H9 (cell line): Measurements from ENCODE around the gene PROC. TPM values are rescaled to one million over a fixed set of nuclear protein-coding genes. Genes with fewer than 3 reads are reported as not detected.

Source experiments
- DNase-seq: peaks from one replicate; pipeline ENCODE4 v3.0.0-alpha.2; 2017
- H2AFZ ChIP-seq: one replicate; pipeline ENCODE4 v1.6.1; 2013; ENCODE audit warnings: mild to moderate bottlenecking, low read length, control low read depth, moderate library complexity
- H2AK5ac ChIP-seq: 2 replicates; pipeline ENCODE4 v1.6.1; 2013; ENCODE audit warnings: low read length, control low read depth, mixed read lengths; ENCODE audit not compliant: insufficient read length
- H2BK120ac ChIP-seq: one replicate; pipeline ENCODE4 v1.6.1; 2013; ENCODE audit warnings: low read depth, mild to moderate bottlenecking, low read length, control low read depth, inconsistent platforms; ENCODE audit not compliant: poor library complexity, severe bottlenecking
- H2BK12ac ChIP-seq: 2 replicates; pipeline ENCODE4 v1.6.1; 2013; ENCODE audit warnings: low read length, control low read depth, mixed read lengths, low read depth; ENCODE audit not compliant: insufficient read length
- H2BK15ac ChIP-seq: 2 replicates; pipeline ENCODE4 v1.6.1; 2013; ENCODE audit warnings: low read depth, low read length, control low read depth
- H2BK20ac ChIP-seq: one replicate; pipeline ENCODE4 v1.6.1; 2013; ENCODE audit warnings: low read depth, mild to moderate bottlenecking, low read length, control low read depth, inconsistent platforms; ENCODE audit not compliant: poor library complexity, severe bottlenecking
- H2BK5ac ChIP-seq: 2 replicates; pipeline ENCODE4 v1.6.1; 2013; ENCODE audit warnings: low read length, control low read depth, mixed read lengths; ENCODE audit not compliant: insufficient read length
- H3K14ac ChIP-seq: 2 replicates; pipeline ENCODE4 v1.6.1; 2013; ENCODE audit warnings: low read length, control low read depth; ENCODE audit not compliant: insufficient read depth
- H3K18ac ChIP-seq: 2 replicates; pipeline ENCODE4 v1.6.1; 2013; ENCODE audit warnings: low read depth, mild to moderate bottlenecking, mixed read lengths, low read length, control low read depth; ENCODE audit not compliant: insufficient read length
- H3K23ac ChIP-seq: 2 replicates; pipeline ENCODE4 v1.6.1; 2013; ENCODE audit warnings: low read length, control low read depth, mixed read lengths, low read depth; ENCODE audit not compliant: insufficient read length
- H3K23me2 ChIP-seq: 2 replicates; pipeline ENCODE4 v1.6.1; 2013; ENCODE audit warnings: low read depth, mild to moderate bottlenecking, mixed read lengths, low read length, control low read depth; ENCODE audit not compliant: insufficient read length, poor library complexity, severe bottlenecking
- H3K27ac ChIP-seq: 2 replicates; pipeline ENCODE4 v1.5.1; 2013; ENCODE audit warnings: low read length, control low read depth, mixed read lengths, low read depth; ENCODE audit not compliant: insufficient read length
- H3K27me3 ChIP-seq: 2 replicates; pipeline ENCODE4 v1.6.1; 2013; ENCODE audit warnings: low read length, control low read depth, inconsistent platforms; ENCODE audit not compliant: insufficient read depth
- H3K4ac ChIP-seq: 2 replicates; pipeline ENCODE4 v1.6.1; 2013; ENCODE audit warnings: low read depth, mild to moderate bottlenecking, control low read depth, inconsistent platforms, low read length, moderate library complexity
- H3K4me1 ChIP-seq: 2 replicates; pipeline ENCODE4 v1.6.1; 2013; ENCODE audit warnings: low read length, control low read depth, inconsistent platforms; ENCODE audit not compliant: insufficient read depth
- H3K4me2 ChIP-seq: 2 replicates; pipeline ENCODE4 v1.6.1; 2013; ENCODE audit warnings: low read length, control low read depth, mixed read lengths; ENCODE audit not compliant: insufficient read length, insufficient read depth
- H3K56ac ChIP-seq: 2 replicates; pipeline ENCODE4 v1.6.1; 2013; ENCODE audit warnings: low read depth, mild to moderate bottlenecking, mixed read lengths, low read length, control low read depth; ENCODE audit not compliant: insufficient read length
- H3K79me1 ChIP-seq: 2 replicates; pipeline ENCODE4 v1.6.1; 2013; ENCODE audit warnings: low read depth, mild to moderate bottlenecking, moderate library complexity, low read length, control low read depth, inconsistent platforms; ENCODE audit not compliant: insufficient read depth, poor library complexity, severe bottlenecking
- H3K79me2 ChIP-seq: 2 replicates; pipeline ENCODE4 v1.6.1; 2013; ENCODE audit warnings: low read length, control low read depth, inconsistent platforms; ENCODE audit not compliant: insufficient read depth
- H3K9ac ChIP-seq: 2 replicates; pipeline ENCODE4 v1.6.1; 2013; ENCODE audit warnings: low read length, control low read depth, mixed read lengths; ENCODE audit not compliant: insufficient read length; ENCODE audit errors: extremely low read depth
- H3K9me3 ChIP-seq: one replicate; pipeline ENCODE4 v1.6.1; 2013; ENCODE audit warnings: low read depth, low read length, inconsistent platforms; ENCODE audit not compliant: control insufficient read depth
- H3T11ph ChIP-seq: one replicate; pipeline ENCODE4 v1.6.1; 2013; ENCODE audit warnings: mild to moderate bottlenecking, low read length, control low read depth, inconsistent platforms
- H4K20me1 ChIP-seq: one replicate; pipeline ENCODE4 v1.6.1; 2013; ENCODE audit not compliant: control insufficient read depth, insufficient read length, insufficient read depth
- H4K5ac ChIP-seq: 2 replicates; pipeline ENCODE4 v1.6.1; 2013; ENCODE audit warnings: low read depth, mild to moderate bottlenecking, mixed read lengths, low read length, control low read depth; ENCODE audit not compliant: insufficient read length
- H4K8ac ChIP-seq: replicated peaks from 2 replicates; pipeline ENCODE4 v1.6.1; 2013; ENCODE audit warnings: low read length, control low read depth, mixed read lengths, low read depth; ENCODE audit not compliant: insufficient read length
- H4K91ac ChIP-seq: 2 replicates; pipeline ENCODE4 v1.6.1; 2013; ENCODE audit warnings: low read depth, mild to moderate bottlenecking, moderate library complexity, mixed read lengths, low read length, control low read depth; ENCODE audit not compliant: insufficient read length
- H3K27ac Mint-ChIP-seq, 3 experiments: 2 replicates in 2 of 3; 3 replicates in 1 of 3; pipeline ENCODE4 v1.8.0; 2020 to 2021; ENCODE audit warnings: mixed read lengths in 3 of 3, mild to moderate bottlenecking in 1 of 3, moderate library complexity in 1 of 3
- H3K27me3 Mint-ChIP-seq: 2 replicates; pipeline ENCODE4 v1.8.0; 2021; ENCODE audit warnings: low read depth, mild to moderate bottlenecking, moderate library complexity, mixed read lengths
- H3K36me3 Mint-ChIP-seq, 3 experiments: 2 replicates in 2 of 3; 3 replicates in 1 of 3; pipeline ENCODE4 v1.8.0; 2020 to 2021; ENCODE audit warnings: low read depth in 3 of 3, mixed read lengths in 3 of 3; ENCODE audit not compliant: insufficient read depth in 1 of 3
- H3K4me1 Mint-ChIP-seq, 2 experiments: 2 replicates each; pipeline ENCODE4 v1.8.0; 2020; ENCODE audit warnings: mixed read lengths in 2 of 2
- H3K4me3 Mint-ChIP-seq, 2 experiments: 2 replicates in 1 of 2; 3 replicates in 1 of 2; pipeline ENCODE4 v1.8.0; 2020 to 2021; ENCODE audit warnings: mild to moderate bottlenecking in 2 of 2, mixed read lengths in 2 of 2, moderate library complexity in 1 of 2
- H3K9me3 Mint-ChIP-seq, 2 experiments: 2 replicates in 1 of 2; 3 replicates in 1 of 2; pipeline ENCODE4 v1.8.0; 2020; ENCODE audit warnings: mild to moderate bottlenecking in 2 of 2, mixed read lengths in 2 of 2, moderate library complexity in 1 of 2
- CTCF ChIP-seq: fragments of 200-600 bp; sonication (generic); conservative IDR thresholded peaks from 3 replicates; pipeline ENCODE4 v1.8.0; 2021; ENCODE audit warnings: antibody characterized with exemption, mild to moderate bottlenecking
- WGBS: extraction: QIAGEN DNeasy Blood & Tissue Kit; methylation state at CpG from one replicate; pipeline ENCODE4 v1.1.7; 2013; ENCODE audit warnings: missing lambda C conversion rate, low lambda C conversion rate, mixed read lengths; ENCODE audit not compliant: insufficient read length; ENCODE audit errors: extremely low coverage; 5-methylcytosine and 5-hydroxymethylcytosine counted together
- total RNA-seq: library from RNA; stranded (reverse); gene quantifications from 2 replicates; pipeline ENCODE4 v1.2.1, GENCODE V29; 2021

PROC gene
- total RNA-seq, 1 experiment from 2014 or later, result 0.61 TPM

- no peak overlapping the region for H2BK12ac ChIP-seq
- H2BK120ac ChIP-seq, result no peak overlapping the region
- DNase-seq, result no peak
- no CpG with 5 or more reads among the region's 11 CpGs for WGBS
- TF ChIP-seq CTCF, result no peak
- H3K79me1 ChIP-seq, result no peaks in the 10 kb centered on the region
- H2BK5ac ChIP-seq, result no peak overlapping the region
- no peaks in the 10 kb centered on the region for H4K20me1 ChIP-seq
- no peaks in the 10 kb centered on the region for H3K23me2 ChIP-seq
- no peak overlapping the region for H2AFZ ChIP-seq
- no peak overlapping the region for H3K14ac ChIP-seq
- Mint-ChIP-seq H3K9me3 (no peaks in the 10 kb centered on the region), H3K27ac (peak overlapping the region in 1 of 3 experiments; percentile 4; a peak in 1 of 7 replicates), H3K27me3 (no peaks in the 10 kb centered on the region; the same call in 1 of the 2 replicates), H3K36me3 (no peaks in the 10 kb centered on the region; a peak in 1 of 7 replicates), H3K4me1 (peaks cover 14 to 16% of the 10 kb centered on the region in 2 experiments; a peak in 2 of 4 replicates), H3K4me3 (no peak overlapping the region)
- H2BK15ac ChIP-seq, result no peak overlapping the region
- no peaks in the 10 kb centered on the region; the same call in 1 of the 2 replicates for H3K4me1 ChIP-seq
- no peaks in the 10 kb centered on the region for H3K79me2 ChIP-seq
- H3K9ac ChIP-seq, result no peak overlapping the region
- no peak overlapping the region for H3K23ac ChIP-seq
- no peaks in the 10 kb centered on the region for H3K9me3 ChIP-seq
- no peak overlapping the region for H2AK5ac ChIP-seq
- H3K27me3 ChIP-seq, result no peaks in the 10 kb centered on the region
- H3K18ac ChIP-seq, result no peak overlapping the region
- no peak overlapping the region for H2BK20ac ChIP-seq
- no peak overlapping the region for H4K8ac ChIP-seq
- H3K27ac ChIP-seq, result no peak overlapping the region
- no peak overlapping the region for H3K56ac ChIP-seq
- no peak overlapping the region for H4K5ac ChIP-seq
- H3K4me2 ChIP-seq, result no peak overlapping the region
- no peak overlapping the region for H4K91ac ChIP-seq
- no peak overlapping the region for H3K4ac ChIP-seq
- no peak overlapping the region for H3T11ph ChIP-seq
Measured at GRCh38 chr2:127401757-127402695, 16.2 kb upstream of the PROC start.
